Activated CD4-positive, alpha-beta T cell treated with anti-CD3 and anti-CD28 coated beads, Interleukin-10, Interleukin-2, amounts not matched to agents 100 ng/mL and 50 ng/mL, durations not matched to agents 16 hours and 8 hours (primary cell): Measurements from ENCODE around the gene FARS2.

Experiments
- DNase-seq: peaks from one replicate; pipeline ENCODE4 v3.0.0-alpha.2; 2020

FARS2 gene

DNA sequence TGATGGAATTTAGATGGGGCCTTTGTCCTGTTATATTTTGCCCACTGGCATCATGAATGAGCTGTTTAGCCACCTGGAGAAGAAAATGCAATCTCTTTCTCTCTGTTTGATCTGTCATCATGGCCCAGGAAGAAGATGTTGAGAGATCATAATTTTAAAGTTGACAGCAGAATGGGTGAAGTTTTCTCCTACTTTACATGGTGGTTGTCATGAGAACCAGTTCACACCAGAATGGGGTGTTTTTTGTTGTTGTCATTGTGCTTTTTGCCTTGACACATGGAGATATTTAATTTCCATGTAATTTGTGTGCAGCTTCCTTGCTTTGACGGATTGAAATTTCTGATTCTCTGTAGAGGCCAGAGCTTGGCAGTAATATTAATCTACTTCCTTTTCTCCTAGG lies 122.5 kb downstream of the FARS2 start:
- no peak for DNase-seq

DNA sequence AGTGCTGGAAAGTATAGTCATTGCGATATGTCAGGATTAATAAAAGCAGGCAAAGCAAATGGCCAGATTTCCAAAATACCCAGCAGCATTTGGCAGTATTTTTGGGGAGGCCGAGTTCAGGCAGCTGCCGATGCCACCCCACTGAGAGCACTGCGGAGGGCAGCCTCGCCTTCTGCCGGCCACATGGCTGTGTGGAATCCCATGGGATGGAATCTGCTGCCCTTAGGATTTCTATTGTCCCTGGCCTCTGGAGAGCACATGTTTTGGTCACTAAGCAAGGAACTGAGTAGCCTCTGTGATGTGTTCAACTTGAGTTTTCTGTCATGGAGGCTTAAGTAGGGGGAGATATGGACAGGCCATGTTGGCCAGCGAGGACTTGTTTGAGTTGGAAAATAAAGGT lies 123.0 kb downstream of the FARS2 start:
- DNase-seq, result no peak

DNA sequence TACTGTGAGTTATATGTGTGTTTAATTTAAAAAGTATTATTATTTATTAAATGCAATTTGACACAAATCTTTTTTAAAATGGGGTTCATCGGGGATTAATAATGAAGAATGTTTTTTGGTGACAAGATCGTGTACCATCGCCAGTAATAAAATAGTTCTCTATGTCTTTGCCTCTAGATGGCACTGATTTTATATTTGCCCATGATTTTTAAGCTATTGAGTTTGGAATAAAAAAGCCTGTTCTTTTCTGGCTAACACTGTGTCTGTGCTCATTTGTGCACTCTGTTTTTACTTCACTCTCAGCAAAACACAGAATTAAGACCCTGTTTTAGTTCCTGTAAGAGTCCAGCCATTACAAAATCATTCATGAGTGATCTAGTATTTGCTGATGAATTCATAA lies 127.0 kb downstream of the FARS2 start:
- DNase-seq, result no peak

DNA sequence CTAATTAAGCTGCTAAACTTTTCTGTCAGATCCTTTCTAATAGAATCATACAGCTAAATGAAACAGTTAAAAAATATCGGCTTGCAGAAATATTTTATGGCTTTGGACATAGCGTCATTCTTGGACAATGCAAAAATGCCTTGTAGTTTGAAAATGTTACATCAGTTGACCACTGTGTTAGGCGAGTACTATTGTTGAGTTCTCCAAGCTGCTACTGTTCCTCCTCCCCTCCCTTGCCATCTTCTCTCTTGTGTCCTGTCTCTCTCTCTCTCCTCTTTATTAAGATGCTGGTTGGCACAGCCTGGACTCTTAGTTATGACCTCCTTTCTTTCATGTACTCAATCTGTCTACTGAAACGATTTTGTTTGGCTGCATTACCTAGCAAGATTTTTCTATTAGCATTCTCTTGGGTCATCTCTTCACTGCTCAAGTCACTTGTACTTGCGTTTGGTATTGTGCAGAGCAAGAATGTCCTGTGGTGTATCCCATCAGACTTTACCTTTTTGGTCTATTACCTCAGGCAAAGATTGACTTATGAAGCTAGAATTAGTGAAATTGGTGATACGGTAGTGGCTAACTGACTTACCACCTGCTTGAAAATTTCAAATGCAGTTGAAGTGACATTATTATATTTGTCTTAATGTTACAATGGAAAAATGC lies 127.9 kb downstream of the FARS2 start:
- no peak for DNase-seq

DNA sequence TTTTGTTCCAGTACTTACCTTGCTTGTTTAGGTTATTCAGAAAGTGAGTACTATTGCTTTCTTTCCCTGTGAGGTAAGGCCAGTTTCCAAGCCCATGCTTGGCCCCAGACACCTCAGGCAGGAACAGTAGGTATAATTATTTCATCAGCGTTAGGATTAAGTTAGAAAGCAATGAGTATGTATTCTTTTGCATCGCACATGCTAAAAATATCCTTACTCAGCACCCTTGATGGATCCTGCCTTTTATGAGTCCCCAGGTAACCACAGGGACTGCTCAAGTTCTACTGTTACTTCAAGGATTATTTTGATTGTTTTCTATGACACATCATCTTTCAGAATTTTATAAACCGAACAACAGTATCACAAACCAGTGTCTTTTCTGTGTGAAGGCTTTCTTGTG lies 128.9 kb downstream of the FARS2 start:
- no peak for DNase-seq

DNA sequence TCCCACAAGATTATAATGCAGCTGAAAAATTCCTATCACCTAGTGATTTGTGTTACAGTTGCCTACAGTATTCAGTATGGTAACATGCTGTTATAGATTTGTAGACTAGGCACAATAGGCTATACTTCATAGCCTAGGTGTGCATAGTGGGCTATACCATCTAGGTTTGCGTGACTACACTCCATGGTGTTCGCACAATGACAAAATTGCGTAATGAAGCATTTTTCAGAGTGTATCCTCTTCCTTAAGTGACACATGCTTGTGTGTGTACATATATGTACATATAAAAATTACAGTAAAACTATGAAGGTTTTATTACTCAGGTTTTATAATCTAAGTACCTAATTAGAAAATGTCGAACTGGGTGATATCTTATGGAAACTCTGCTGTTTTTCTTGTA lies 133.0 kb downstream of the FARS2 start:
- no peak for DNase-seq

DNA sequence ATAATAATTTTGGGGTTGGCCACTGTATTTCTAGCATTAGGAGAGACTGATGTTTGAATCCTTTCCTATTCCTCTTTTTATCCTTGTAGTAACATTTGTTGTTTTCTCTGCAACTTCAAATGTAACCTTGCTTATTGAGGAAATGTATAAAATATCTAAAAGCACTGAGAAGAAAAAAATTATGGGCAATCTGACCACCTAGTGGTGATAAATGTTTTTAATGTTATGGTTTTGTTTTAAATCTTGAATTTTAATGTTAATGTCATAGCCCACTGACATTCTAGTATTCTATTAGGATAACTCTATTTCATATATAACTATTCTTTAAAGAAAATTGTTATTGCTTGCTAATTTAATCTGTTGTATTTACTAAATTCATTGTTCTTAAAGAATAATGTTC lies 134.4 kb downstream of the FARS2 start:
- no peak for DNase-seq

DNA sequence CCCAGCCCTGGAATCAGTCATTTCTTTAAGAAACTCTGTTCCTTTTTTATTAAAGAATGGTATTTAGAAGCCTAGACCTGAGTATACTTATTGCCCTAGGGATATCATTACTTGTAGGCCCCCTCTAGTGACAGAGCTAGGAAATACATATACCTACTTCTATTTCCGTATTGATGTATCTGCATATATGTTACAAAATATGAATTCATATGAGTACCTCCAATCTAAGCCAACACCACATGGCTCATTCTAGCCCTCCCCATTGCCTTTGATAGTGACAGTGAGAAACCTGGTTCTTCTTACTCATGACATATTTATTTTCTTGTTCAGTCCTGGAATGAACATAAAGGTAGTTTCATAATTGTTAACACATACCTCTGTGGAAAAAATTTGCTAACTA lies 137.2 kb downstream of the FARS2 start:
- peak; percentile 80 for DNase-seq

DNA sequence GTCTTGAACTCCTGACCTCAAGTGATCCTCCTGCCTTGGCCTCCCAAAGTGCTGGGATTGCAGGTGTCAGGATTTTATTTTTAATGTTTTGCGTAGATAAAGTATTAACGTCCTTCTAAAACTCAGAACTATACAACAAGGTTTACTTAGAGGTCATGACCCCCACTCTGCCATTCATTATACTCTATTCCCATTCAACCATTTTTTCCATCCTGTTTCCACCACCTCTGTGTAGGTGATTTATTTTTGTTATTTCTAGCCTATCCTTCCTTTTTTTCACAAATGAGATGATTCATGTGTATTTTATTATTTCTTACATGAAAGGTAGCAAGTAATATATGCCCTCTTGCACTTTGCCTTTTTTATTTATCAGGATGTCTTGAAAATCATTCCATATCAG lies 138.1 kb downstream of the FARS2 start:
- no peak for DNase-seq

DNA sequence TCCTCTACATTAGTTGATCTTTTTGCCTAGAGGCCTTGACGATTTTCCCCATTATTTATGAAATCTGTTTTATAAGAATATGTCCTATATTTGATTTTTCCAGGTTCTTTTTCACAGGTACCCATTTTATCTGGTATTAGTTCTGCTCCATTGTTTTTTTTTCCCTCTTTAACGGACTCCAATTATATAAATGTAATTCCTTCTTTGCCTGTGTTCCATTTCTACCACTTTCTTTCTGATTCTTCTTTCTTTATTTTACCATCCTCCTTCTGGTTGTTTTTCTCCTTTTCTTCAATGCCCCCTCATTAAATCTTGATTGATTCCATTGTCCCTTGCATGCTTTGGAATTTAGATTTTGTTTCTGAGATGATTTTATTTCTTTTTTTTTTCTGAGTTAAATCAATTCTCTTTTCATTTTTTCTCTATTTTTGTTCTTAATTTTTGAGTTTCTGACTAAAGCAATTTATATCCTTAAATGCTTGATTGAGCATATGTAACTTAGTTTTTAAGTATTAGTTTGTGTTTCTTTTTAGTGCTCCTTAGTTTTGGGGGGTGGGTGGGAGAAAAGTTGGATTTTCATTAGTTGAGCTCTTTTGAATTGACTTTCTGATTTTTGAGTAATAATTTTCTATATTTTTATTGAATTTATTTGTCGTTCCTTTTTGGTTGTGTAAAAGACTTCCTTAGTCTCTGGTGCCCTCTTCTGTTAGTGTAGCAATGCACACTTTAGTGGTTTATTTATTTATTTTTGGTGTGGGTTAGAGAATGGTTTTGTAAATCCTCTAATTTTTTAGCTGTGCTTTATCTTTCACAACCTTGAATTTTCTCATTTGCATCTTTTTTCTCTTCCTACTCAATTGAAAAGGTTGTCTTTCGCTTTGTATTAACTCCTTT lies 140.8 kb downstream of the FARS2 start:
- DNase-seq, result peak; percentile 16

DNA sequence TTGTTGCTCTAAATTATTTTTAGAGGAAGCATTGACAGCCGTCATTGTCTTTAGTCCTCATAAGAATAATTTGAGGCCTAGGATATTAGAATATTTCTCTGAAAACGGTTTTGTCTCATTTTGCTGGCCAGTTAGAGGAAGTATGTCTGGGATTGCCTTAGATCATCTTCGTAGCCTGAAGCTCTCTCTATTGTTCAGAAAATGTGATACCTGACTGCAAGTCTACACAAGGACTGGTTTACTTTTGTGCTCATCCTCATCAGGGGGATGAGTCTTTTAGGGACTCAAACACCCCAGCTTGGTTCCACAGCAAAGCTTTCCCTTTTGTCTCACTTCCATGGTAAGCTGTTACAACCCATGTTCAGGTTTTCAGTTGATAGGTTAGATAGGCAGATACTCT lies 141.8 kb downstream of the FARS2 start:
- DNase-seq, result no peak

DNA sequence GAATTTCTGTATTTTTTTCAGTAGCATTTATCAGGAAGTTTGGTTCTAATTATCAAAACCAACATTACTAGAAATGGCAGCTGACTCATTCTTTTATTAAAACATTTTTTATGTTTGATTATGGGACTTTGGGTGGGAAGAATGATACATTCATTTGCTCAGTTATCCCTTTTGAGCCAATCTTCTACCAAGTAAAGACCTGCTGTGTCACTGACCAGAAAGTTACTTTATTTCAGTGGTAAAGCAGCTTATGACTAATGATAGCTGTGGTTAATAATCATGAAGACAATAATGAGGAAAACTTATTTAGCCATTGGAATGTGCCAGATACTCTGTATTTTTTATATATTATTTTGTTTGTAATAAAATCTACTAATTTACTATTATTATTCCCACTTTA lies 142.3 kb downstream of the FARS2 start:
- no peak for DNase-seq

DNA sequence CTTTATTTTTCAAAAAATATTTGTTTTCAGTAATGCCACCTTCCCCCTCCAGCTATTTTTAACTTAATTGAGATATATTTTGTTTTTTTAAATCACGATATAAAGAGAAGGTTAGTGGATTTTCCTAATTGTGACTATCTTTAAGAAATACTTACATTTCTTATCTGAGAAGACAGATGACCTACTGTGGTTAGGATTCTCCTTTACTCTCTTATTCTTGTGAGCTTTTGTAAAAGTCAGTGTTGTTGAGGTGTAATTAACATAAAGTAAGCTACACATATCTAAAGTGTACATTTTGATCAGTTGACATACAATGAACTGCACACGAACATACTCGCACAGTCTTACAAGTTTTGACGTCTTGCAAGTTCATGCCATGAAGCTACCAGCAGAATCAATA lies 144.7 kb downstream of the FARS2 start:
- DNase-seq, result no peak

DNA sequence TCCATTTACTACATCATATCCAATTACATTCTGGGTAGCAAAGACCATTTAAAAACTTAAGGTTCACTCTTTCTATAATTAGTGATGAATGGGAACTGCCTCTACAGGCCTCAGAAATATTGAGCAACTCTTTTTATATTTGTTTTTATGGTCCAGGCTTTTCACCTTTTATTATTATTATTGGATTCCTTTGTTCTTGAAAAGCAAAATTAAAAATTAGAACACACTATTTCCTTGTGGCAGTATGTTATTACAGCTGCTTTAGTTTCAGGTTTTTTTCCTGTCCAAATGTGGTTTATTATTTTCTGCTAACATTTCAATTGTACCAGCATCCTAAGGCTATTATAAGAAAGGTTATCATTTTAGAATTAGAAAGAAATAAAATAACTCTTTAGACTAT lies 150.1 kb downstream of the FARS2 start:
- DNase-seq, result no peak

DNA sequence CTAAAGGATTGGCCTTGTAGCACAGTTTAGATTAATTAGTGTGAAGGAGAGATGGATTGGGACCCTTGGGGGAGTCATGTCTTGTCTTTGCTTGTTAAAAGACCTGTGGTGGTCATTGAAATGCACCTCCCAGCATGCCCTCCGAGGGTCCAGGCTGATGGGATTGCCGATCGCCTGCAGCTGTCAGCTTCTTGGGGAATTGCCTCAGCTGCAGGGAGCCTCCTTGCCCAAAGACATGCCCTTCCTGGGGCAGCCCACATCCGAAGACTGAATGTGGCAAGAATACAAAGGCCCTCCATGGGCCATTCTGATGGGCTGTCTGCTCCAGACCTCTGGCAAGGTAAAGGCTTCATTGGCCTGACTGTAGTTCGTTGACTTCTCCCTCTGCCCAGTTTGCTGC lies 150.7 kb downstream of the FARS2 start:
- no peak for DNase-seq

DNA sequence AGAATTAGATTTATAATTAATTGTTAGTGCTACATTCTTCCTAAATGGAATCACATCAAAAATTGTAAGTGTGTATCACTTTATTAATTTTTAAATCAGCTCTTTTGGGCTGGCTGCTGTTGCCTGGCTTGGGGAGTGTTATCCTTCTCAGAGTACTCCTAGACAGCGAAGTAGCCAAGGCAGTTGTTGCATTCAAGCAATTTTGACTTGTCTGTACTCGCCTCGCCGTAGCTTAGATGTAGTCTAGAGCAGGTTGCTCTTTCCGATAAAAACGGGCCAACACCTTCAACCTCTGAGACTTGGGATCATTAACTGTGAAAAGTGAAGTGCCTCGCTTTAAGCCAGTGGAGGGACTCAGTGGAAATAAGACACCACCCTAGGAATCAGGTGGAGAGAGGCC lies 151.3 kb downstream of the FARS2 start:
- no peak for DNase-seq

DNA sequence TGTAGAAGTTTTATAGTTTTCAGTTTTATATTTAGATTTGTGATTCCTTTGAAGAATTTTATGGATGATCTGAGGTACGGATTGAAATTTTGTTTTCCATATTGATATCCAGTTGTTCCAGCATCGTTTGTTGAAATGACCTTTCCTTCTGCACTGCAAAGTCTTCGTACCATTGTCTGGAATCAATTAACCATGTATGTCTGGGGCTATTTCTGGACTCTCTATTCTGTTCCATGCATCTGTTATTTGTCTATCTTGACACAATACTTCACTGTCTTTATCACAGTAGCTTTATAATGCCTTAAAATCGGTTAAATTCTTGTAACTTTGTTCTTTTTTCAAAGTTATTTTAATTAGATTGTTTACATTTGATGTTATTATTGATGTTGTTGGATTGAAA lies 154.9 kb downstream of the FARS2 start:
- DNase-seq, result no peak

DNA sequence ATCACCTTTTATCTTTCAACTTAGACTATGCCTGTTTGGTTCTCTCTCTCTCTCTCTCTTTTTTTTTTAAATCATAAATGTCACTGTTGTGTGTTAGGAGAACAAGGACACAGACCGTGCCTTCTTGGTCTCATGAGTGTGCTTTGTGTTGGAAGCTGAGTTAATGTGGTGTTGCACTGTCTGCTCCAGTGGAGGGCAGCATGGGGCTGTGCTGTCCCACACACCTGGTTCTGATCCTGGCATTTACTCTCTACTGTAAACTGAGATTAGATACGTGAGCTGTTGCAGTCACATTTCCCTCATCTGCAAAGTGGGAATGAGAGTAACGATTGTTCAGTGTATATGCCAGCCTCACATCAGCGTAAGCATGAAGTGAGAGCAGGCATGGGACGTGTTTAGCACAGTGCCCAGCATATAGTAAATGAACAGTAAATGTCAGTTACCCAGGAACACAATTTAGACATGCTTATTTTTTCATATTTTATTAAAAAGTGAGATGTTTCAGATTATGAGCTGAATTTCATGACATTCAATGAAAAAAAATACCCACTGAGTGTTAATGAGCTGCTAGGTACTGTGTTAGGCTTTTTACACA lies 161.1 kb downstream of the FARS2 start:
- DNase-seq, result no peak

DNA sequence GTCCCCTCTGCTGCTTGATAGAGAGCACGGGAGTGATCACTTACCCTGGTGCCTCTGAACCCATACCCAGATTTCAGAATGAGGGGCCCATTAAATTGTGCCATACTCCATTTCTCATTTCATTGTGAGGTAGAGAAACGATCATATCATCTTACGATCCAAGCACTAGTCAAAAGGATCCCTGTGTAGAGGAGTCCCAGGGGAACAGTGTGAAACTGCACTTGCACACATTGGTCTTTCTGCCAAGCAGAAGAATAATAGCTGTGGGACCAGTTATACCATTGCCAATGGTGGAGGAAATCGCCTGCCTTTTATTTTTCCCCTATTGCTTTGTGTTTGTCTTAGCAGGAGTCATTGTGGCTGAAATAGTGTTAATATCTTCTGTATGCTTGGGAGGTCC lies 161.9 kb downstream of the FARS2 start:
- DNase-seq, result no peak

DNA sequence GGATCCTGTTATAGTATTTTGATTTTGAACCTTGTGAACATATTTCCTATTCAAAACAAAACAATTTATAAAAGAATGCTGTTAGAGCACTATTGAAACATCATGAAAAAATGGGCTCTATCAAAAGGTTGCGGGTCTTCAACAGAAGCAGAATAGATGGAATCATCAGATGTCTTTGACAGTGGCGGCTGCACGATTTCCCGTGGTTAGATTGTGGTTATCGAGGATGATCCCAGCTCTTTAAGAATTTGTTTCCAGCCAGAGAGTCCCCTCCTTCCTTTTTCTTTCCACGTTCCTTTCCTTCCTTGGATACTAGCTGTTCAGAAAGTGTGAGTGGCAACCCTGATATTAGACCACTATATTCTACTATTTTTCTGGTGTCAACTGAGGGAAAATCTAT lies 163.4 kb downstream of the FARS2 start:
- DNase-seq, result no peak

DNA sequence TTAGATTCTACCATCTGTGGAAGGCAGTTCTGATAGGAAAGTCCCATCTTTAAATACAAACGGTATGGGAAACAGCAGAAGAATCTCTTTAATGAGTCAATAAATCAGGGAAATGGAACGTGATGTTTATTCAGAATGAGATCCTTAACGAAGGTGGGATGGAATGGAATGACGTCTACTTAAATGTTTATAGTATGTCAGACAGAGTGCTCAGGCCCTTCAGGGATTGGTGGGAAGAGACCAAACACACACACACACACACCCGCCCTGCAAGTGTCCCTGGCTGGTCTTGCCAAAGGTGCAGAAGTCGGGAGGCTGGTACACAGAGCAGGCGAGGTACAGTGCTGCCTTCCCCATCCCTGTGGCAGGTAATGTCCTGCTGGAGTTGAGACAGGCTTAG lies 164.0 kb downstream of the FARS2 start:
- no peak for DNase-seq

DNA sequence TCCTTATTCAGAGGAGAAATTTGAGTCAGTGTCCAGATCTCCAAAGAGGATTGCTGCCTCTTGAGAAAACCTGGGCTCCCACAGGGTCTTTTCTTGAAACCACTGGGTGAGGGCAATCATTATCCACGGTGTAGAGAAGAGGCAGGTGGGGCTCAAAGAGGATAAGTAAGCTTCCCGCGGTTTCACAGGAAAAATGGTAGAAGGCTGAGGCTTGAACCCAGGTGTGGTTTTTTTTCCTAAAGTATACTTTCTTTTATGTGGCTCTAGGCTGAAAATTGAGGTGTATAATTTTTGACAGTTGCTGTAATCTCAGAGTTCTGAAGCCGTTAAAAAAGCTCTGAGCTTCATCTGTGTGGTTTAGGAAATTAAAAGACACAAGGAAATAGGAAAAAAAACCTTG lies 164.5 kb downstream of the FARS2 start:
- DNase-seq, result no peak

DNA sequence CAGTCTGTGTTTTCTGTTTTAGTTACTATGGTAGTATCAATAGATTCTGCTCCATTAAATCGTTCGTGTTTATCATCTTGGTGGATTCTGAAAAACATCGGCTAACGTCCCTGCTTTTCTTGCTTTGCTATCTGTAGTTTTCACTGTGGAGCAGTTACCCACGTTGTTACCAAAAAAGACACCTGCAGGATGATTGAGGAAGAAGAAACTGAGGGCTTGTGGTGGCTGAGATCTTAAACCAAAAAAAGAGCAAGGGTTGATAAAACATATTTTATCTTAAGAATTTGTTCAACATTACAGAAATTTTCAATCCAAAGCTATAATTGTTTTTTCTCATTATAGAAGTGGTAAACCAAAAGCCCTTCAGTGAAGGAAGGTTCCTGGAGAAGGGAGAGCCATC lies 166.3 kb downstream of the FARS2 start:
- no peak for DNase-seq

DNA sequence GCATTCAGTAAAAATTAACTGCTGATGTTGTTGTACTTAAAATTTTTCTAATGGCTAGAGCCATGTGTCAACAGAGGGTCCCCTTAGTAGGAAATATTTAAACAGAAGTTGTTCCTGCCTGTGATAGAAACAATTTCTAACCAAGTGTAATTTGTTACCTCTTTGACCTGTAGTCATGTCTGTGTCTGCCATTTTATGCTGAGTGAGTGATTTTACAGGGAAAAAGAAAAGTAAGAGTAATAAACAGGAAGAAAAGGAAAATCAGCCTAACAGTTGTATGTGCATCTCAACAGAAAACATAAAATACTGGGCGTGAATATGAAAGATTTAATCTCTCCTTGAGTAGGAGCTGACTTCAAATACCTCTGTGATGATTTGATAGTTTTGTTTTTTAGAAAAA lies 172.0 kb downstream of the FARS2 start:
- DNase-seq, result no peak
